GM18867 (cell line): ENCODE data around the gene GYPB.
"Not testable (repeated sequence)": the region's sequence is repeated elsewhere in the genome, so short reads cannot be mapped to it uniquely, and the experiment has no call there.

Experiments
- ATAC-seq: cut with Tn5 transposase; IDR thresholded peaks from one replicate; pipeline ENCODE4 v1.9.1; 2021; ENCODE audit warnings: mild to moderate bottlenecking, moderate library complexity; ENCODE audit not compliant: unreplicated experiment

The GYPB gene

DNA sequence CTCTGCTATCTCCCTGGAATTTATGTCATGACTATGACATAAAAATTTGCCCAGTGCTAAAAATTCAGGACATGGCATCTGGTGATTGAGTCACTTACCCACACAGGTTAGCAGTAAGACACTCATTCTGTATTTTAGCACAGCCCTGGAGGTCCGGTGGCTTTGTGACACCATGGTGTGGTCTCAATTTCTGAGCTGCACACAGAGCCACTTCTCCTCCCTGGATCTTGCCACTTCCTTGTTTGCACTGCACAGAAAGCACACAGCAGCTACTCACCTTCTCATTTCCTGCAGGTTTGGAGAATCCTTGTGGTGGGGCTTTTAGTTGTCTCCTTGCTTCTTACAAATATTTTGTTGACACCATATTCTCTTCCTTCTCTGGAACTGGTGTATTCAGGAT lies 69.0 kb downstream of the GYPB start:
- ATAC-seq, result not testable (repeated sequence)

DNA sequence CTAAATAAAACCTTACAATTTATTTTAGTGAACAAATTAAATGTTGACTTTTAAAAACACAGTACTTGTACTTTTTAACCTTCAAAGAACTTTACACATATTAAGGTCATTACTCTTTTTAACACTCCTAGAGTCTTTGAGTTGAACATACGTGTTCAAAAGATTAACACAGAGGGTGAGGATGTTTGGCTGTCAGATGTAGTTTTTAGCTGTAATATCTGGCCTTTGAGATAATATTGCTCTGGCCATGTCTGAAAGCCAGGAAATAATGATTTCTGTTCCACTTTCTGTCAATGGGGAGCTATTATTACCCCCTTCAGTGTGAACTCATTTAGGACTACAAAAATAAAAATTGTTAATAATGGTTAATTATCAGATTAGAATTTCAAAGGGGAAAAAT lies 71.7 kb downstream of the GYPB start:
- not testable (repeated sequence) for ATAC-seq
